ENCODE results near the gene COL25A1.

The COL25A1 gene

GRCh38 chr4:108972613-108973283 is 329.7 kb downstream of the COL25A1 start:
- H3K36me3 ChIP-seq: no peaks in the 10 kb centered on the region
- no peak for DNase-seq
- H3K27ac ChIP-seq: no peak overlapping the region
- no peaks in the 10 kb centered on the region for H3K27me3 ChIP-seq (ENCODE audit: insufficient read depth, low read depth, severe bottlenecking)
- no peak overlapping the region for H3K4me3 ChIP-seq (ENCODE audit: low read depth, low read length)
- H3K9me3 ChIP-seq (ENCODE audit: severe bottlenecking): no peaks in the 10 kb centered on the region
- TF ChIP-seq CTCF (IDR thresholded peaks at IDR 0.05; ENCODE audit: low read depth, low read length): no peak

GRCh38 chr4:108971473-108971872 is 331.0 kb downstream of the COL25A1 start:
- no peak overlapping the region for H3K27ac ChIP-seq
- no peak for DNase-seq
- no peak overlapping the region for H3K4me3 ChIP-seq (ENCODE audit: low read depth, low read length)
- H3K9me3 ChIP-seq (ENCODE audit: severe bottlenecking): no peaks in the 10 kb centered on the region
- H3K36me3 ChIP-seq: no peaks in the 10 kb centered on the region
- H3K27me3 ChIP-seq (ENCODE audit: insufficient read depth, low read depth, severe bottlenecking): no peaks in the 10 kb centered on the region
- no peak for TF ChIP-seq CTCF (IDR thresholded peaks at IDR 0.05; ENCODE audit: low read depth, low read length)

- TF ChIP-seq CTCF (IDR thresholded peaks at IDR 0.05; ENCODE audit: low read depth, low read length): no peak
- no peak for DNase-seq
- Histone ChIP-seq H3K9me3 (ENCODE audit: severe bottlenecking) (no peaks in the 10 kb centered on the region), H3K27me3 (ENCODE audit: insufficient read depth, low read depth, severe bottlenecking) (no peaks in the 10 kb centered on the region), H3K36me3 (no peaks in the 10 kb centered on the region), H3K4me3 (ENCODE audit: low read depth, low read length) (no peak overlapping the region), H3K27ac (no peak overlapping the region)
Observed at GRCh38 chr4:108965472-108966076, 336.9 kb downstream of the COL25A1 start.

GRCh38 chr4:108965016-108965415 is 337.4 kb downstream of the COL25A1 start:
- no peak for TF ChIP-seq CTCF (IDR thresholded peaks at IDR 0.05; ENCODE audit: low read depth, low read length)
- Histone ChIP-seq H3K9me3 (ENCODE audit: severe bottlenecking) (no peaks in the 10 kb centered on the region), H3K36me3 (no peaks in the 10 kb centered on the region), H3K27ac (no peak overlapping the region), H3K4me3 (ENCODE audit: low read depth, low read length) (no peak overlapping the region), H3K27me3 (ENCODE audit: insufficient read depth, low read depth, severe bottlenecking) (no peaks in the 10 kb centered on the region)
- no peak for DNase-seq

- DNase-seq: no peak
- no peak for TF ChIP-seq CTCF (IDR thresholded peaks at IDR 0.05; ENCODE audit: low read depth, low read length)
Observed at GRCh38 chr4:108963910-108964309, 338.5 kb downstream of the COL25A1 start.

GRCh38 chr4:108959491-108959890 is 343.0 kb downstream of the COL25A1 start:
- no peak for TF ChIP-seq CTCF (IDR thresholded peaks at IDR 0.05; ENCODE audit: low read depth, low read length)
- H3K4me3 ChIP-seq (ENCODE audit: low read depth, low read length): no peak overlapping the region
- H3K9me3 ChIP-seq (ENCODE audit: severe bottlenecking): no peaks in the 10 kb centered on the region
- no peaks in the 10 kb centered on the region for H3K36me3 ChIP-seq
- no peak overlapping the region for H3K27ac ChIP-seq
- DNase-seq: no peak
- H3K27me3 ChIP-seq (ENCODE audit: insufficient read depth, low read depth, severe bottlenecking): no peaks in the 10 kb centered on the region

More at GRCh38 chr4:108963910-108964309, 338.5 kb downstream of the COL25A1 start:
- Histone ChIP-seq H3K4me3 (ENCODE audit: low read depth, low read length) (no peak overlapping the region), H3K27ac (no peak overlapping the region), H3K27me3 (ENCODE audit: insufficient read depth, low read depth, severe bottlenecking) (no peaks in the 10 kb centered on the region), H3K36me3 (no peaks in the 10 kb centered on the region), H3K9me3 (ENCODE audit: severe bottlenecking) (no peaks in the 10 kb centered on the region)

All from WERI-Rb-1 (cell line).